Activated naive CD8-positive, alpha-beta T cell treated with anti-CD3 and anti-CD28 coated beads, Interleukin-2, amount 50 U/mL, for 24 hours (primary cell): Measurements from ENCODE around the gene AVP.
"Not testable (repeated sequence)": the region's sequence is repeated elsewhere in the genome, so short reads cannot be mapped to it uniquely, and the experiment has no call there.

Experiments used
- ATAC-seq: fragments of 150-1000 bp; cut with Tn5 transposase; one replicate; pipeline ENCODE4 v1.10.0; 2021
- DNase-seq: peaks from one replicate; pipeline ENCODE4 v3.0.0; 2021
- H3K27ac Mint-ChIP-seq: one replicate; pipeline ENCODE4 v1.8.0; 2021; ENCODE audit warnings: mild to moderate bottlenecking, mixed read lengths
- H3K27me3 Mint-ChIP-seq: one replicate; pipeline ENCODE4 v1.8.0; 2021; ENCODE audit warnings: mixed read lengths
- H3K36me3 Mint-ChIP-seq: one replicate; pipeline ENCODE4 v1.8.0; 2021; ENCODE audit warnings: low read depth, mixed read lengths
- H3K4me1 Mint-ChIP-seq: one replicate; pipeline ENCODE4 v1.8.0; 2021; ENCODE audit warnings: mixed read lengths
- H3K4me3 Mint-ChIP-seq: one replicate; pipeline ENCODE4 v1.8.0; 2021; ENCODE audit warnings: mild to moderate bottlenecking, moderate library complexity, mixed read lengths
- H3K9me3 Mint-ChIP-seq: one replicate; pipeline ENCODE4 v1.8.0; 2021; ENCODE audit warnings: mixed read lengths

The AVP gene

DNA sequence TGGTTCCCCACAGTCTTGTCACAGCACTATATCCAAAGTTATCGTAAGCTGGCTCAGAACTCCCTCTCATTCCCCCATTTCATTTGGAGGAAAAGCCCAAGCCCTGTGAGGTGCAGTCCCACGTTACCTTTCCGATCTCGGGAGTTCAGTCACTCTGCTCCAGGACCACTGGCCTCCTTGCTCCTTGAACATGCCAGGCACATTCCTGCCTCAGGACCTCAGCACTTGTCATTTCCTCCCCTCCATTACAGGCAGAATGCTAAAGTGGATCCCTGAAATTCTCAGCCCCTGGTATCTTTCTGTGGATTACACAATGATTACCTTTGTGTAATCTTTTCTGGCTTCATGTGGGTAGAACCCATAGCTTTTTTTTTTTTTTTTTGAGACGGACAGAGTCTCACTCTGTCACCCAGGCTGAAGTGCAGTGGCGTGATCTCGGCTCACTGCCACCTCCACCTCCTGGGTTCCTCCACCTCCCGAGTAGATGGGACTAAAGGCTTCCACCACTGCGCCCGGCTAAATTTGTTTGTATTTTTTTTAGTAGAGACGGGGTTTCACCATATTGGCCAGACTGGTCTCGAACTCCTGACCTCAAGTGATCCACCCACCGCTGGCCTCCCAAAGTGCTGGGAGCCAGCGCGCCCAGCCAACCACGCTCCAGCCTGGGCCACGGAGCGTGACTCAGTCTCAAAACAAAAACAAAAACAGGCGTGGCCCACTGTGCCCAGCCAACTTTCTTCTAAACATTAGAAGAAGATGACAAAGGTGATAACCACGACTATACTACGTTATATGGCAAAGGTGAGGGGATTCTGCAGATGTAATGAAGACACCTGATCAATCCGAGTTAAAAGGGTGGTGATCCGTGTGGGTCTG, 17.1 kb downstream of the AVP start:
- Mint-ChIP-seq H3K4me3 (no peak overlapping the region), H3K27ac (no peak overlapping the region), H3K9me3 (no peaks in the 10 kb centered on the region), H3K27me3 (peaks cover 2% of the 10 kb centered on the region), H3K4me1 (peaks cover 16% of the 10 kb centered on the region), H3K36me3 (no peaks in the 10 kb centered on the region)
- DNase-seq, result no peak
- no peak for ATAC-seq

DNA sequence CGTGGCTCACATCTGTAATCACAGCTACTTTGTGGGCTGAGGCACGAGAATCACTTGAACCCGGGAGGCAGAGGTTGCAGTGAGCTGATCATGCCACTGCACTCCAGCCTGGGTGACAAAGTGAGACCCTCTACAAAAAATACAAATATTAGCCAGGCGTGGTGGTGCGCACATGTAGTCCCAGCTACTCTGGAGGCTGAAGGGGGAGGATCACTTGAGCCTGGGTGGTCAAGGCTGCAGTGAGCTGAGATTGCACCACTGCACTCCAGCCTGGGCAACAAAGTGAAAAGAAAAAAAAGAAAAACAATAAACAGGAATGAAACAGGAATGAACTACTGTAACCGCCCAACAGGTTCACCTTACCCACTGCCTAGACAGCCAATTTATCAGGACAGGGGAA, 20.4 kb downstream of the AVP start:
- H3K36me3 Mint-ChIP-seq, H3K4me1 Mint-ChIP-seq, DNase-seq, H3K27ac Mint-ChIP-seq, H3K4me3 Mint-ChIP-seq, H3K27me3 Mint-ChIP-seq, H3K9me3 Mint-ChIP-seq, ATAC-seq: not testable (repeated sequence)

DNA sequence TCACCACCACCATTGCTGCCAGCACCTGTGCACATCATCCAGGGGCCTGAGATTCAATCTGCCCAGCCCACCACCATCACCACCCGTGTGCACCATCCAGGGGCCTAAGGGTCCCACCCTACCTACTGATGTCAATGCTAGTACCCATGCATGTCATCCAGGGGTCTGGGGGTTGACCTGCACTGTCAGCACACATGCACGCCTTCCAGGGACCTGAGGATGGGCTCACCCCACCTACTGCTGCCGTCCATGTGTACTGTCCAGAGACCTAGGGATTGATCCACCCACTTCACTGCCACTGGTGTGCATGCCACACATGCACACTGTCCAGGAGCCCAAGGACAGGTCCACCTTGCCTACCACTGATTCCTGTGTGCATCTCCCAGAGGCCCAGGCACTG, 25.0 kb downstream of the AVP start:
- ATAC-seq, result no peak
- Mint-ChIP-seq H3K27ac (no peak overlapping the region), H3K9me3 (no peaks in the 10 kb centered on the region), H3K36me3 (no peaks in the 10 kb centered on the region), H3K27me3 (no peaks in the 10 kb centered on the region), H3K4me1 (peaks cover 6% of the 10 kb centered on the region), H3K4me3 (no peak overlapping the region)
- DNase-seq, result no peak

DNA sequence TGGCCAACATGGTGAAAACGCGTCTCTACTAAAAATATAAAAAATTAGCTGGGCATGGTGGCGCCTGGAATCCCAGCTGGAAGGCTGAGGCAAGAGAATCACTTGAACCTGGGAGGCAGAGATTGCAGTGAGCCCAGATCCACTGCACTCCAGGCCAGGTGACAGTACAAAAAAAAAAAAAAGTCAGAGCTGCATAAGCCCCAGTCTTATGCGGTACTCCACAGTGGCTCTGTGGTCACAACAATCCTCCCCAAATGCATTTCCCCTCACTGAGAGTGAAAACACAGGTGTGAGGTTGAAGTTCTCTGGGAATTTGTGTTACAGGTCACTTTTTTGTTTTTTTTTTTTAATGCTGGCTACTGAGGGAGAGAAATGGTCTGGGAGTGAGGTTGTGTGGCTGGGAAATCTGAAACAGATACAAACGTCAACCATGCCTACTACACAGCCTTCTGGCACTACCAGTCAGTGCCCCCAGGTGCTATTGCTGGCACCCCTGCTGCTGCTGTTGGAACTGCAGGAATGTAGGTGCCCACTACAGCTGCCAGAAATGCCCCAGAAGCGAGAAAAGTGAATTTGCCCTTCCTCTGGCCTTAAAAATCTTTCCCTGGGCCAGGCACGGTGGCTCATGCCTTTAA, 33.0 kb downstream of the AVP start:
- Mint-ChIP-seq H3K27ac (no peak overlapping the region), H3K4me3 (no peak overlapping the region), H3K27me3 (no peaks in the 10 kb centered on the region), H3K9me3 (no peaks in the 10 kb centered on the region), H3K4me1 (peaks cover 13% of the 10 kb centered on the region), H3K36me3 (peaks cover 23% of the 10 kb centered on the region)
- DNase-seq, result no peak
- no peak for ATAC-seq

DNA sequence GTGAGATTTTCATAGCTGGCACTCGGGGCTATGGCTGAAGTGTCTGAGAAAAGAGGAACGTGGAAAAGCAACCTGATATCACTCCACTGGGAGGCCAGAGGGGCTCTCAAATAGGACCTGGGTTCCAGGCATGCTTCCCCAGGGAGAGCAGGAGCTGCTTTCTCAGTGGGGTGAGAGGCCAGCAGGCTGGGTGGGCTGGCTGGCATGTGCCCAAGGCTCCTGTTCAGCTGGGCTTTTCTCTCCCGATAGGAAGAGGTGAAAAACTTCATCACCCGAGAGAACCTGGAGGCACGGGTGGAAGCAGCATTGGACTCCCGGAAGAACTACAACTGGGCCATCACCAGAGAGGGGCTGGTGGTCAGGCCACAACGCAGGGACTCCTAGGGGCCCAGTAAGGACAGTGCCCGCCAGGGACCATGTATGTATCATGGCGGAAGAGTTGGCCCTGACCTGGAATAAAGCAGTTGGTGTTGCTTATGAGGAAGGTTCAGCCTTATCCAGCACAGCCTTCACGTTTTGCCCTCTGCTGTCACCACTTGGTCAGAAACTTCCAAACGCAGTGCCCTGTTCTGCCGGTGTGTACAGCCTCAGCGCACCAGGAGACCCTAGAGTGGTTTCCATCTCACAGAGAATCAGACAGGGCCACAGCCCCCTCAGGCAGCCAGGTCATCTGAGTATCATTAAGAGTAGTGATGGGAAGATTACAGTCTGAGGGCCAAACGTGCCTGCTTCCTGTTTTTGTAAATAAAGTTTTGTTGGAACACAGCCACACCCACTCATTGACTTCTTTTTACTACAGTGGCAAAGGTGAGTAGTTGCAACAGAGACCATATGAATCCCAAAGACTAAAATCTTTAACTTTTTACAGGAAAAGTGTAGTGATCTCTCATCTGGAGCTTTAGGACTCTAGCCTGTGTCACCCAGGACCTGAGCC, 36.8 kb downstream of the AVP start:
- ATAC-seq (no peak), DNase-seq (no peak)
- H3K27ac Mint-ChIP-seq, result no peak overlapping the region
- H3K36me3 Mint-ChIP-seq, result peaks cover 24% of the 10 kb centered on the region
- H3K27me3 Mint-ChIP-seq, result no peaks in the 10 kb centered on the region
- H3K9me3 Mint-ChIP-seq, result no peaks in the 10 kb centered on the region
- H3K4me3 Mint-ChIP-seq, result peak overlapping the region; percentile 89
- H3K4me1 Mint-ChIP-seq, result peaks cover 19% of the 10 kb centered on the region

DNA sequence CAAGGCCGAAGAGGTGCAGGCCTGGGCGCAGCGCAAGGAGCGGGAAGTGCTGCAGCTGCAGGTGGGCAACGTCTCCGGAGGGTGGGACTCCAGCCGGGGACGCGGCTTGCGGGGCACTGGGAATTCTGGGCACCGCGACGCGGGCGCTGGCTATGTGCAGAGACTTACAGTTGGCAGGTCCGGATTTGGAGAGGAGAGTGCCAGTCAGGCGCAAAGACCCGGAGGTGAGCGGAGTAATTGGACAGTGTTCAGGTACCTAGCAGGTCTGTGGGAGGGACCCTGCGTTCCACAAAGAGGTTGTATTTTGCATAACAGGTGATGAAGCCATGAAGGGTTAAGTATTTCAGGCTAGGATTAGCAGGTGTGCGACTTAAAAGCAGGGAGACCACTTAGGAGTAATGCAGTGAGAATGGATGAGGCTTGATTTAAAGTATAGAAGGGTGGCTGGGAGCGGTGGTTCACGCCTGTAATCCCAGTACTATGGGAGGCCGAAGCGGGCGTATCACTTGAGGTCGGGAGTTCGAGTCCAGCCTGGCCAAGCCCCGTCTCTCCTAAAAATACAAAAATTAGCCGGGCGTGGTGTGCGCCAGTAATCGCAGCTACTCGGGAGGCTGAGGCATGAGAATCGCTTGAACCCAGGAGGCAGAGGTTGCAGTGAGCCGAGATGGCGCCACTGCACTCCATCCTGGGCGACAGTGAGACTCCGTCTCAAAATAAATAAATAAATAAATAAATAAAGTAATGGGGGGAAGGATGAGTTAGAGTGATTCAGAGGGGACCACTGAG, 37.7 kb downstream of the AVP start:
- no peaks in the 10 kb centered on the region for H3K9me3 Mint-ChIP-seq
- H3K27ac Mint-ChIP-seq, result peak overlapping the region; percentile 73

DNA sequence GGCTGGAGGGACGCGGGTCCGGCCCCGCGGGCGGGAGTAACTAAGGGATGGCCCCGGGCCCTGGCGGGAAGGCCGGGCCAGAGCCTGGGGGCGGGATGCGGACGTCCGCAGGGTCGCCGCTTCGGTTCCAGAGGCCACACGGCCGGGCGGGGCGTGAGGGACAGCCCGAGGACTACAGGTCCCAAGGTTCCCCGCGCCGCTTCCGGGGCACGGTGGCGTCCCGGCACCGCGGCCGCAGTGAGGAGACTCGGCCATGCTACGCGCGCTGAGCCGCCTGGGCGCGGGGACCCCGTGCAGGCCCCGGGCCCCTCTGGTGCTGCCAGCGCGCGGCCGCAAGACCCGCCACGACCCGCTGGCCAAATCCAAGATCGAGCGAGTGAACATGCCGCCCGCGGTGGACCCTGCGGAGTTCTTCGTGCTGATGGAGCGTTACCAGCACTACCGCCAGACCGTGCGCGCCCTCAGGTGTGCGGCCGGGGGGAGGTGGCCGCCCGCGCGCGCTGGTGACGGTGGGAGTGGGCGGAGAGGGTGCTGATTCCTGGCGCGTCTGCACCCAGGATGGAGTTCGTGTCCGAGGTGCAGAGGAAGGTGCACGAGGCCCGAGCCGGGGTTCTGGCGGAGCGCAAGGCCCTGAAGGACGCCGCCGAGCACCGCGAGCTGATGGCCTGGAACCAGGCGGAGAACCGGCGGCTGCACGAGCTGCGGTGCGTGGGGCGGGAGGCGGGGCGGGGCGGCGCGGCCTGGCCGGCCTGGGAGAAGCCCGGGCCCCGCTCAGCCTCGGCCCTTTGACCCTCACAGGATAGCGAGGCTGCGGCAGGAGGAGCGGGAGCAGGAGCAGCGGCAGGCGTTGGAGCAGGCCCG, 38.5 kb downstream of the AVP start, which contains the start of gene MRPS26:
Gene MRPS26 (plus strand): TSS at position 237 of the 861 bp plus-strand sequence. CDS start 17 bp downstream, at position 254.
- DNase-seq (peak; percentile 88), ATAC-seq (peak; percentile 92)
- peaks cover 24% of the 10 kb centered on the region for H3K36me3 Mint-ChIP-seq
- H3K4me1 Mint-ChIP-seq, result peaks cover 19% of the 10 kb centered on the region
- H3K27me3 Mint-ChIP-seq, result no peaks in the 10 kb centered on the region
- peak within 1 kb of the TSS; percentile 89 for H3K4me3 Mint-ChIP-seq
- no peaks in the 10 kb centered on the region for H3K9me3 Mint-ChIP-seq
- H3K27ac Mint-ChIP-seq, result peak within 1 kb of the TSS; percentile 75

More for the DNA sequence above, 37.7 kb downstream of the AVP start:
- Mint-ChIP-seq H3K4me1 (peaks cover 19% of the 10 kb centered on the region), H3K36me3 (peaks cover 24% of the 10 kb centered on the region), H3K4me3 (peak overlapping the region; percentile 89), H3K27me3 (no peaks in the 10 kb centered on the region)
- ATAC-seq (peak; percentile 4), DNase-seq (no peak)

DNA sequence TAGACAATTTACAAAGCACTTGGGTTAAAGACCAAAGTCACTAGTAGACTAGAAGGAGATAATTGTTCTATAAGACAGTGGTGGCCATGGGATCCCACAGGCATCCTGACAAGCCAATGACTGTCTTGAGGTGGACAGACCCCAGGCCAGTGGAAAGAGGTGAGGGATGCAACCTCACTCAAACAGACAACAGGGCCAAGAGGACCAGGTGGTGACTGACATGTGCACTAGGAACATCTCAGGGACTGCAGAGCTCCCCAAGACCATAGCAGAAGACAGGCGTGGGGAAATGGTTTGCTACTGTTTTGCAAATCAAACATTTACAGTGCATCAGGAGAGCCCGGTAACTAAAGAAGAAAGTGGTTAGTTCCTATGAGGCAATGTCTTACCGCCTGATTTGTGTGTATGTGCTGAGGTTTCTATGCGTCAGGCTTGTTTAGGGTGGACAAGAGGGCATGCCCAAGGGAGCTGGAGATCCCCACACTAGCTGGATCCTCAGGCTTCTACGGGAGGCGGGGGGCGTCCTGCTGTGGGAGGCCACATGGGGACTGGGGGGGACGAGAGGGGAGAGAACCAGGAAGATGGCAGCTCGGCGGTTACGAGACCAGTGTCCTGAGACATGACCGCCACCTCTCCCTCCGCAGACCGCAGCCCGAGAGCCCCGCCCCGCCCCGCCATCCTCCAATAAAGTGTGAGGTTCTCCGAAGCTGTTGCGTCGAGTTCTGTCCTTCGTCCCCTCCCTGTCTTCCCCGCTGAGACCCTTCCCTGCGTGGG, 39.3 kb downstream of the AVP start:
- peak; percentile 41 for ATAC-seq
- H3K9me3 Mint-ChIP-seq, result no peaks in the 10 kb centered on the region
- peaks cover 15% of the 10 kb centered on the region for H3K4me1 Mint-ChIP-seq
- no peaks in the 10 kb centered on the region for H3K27me3 Mint-ChIP-seq
- H3K27ac Mint-ChIP-seq, result peak overlapping the region; percentile 72
- DNase-seq, result peak; percentile 68
- H3K4me3 Mint-ChIP-seq, result peak overlapping the region; percentile 89
- H3K36me3 Mint-ChIP-seq, result peaks cover 23% of the 10 kb centered on the region

DNA sequence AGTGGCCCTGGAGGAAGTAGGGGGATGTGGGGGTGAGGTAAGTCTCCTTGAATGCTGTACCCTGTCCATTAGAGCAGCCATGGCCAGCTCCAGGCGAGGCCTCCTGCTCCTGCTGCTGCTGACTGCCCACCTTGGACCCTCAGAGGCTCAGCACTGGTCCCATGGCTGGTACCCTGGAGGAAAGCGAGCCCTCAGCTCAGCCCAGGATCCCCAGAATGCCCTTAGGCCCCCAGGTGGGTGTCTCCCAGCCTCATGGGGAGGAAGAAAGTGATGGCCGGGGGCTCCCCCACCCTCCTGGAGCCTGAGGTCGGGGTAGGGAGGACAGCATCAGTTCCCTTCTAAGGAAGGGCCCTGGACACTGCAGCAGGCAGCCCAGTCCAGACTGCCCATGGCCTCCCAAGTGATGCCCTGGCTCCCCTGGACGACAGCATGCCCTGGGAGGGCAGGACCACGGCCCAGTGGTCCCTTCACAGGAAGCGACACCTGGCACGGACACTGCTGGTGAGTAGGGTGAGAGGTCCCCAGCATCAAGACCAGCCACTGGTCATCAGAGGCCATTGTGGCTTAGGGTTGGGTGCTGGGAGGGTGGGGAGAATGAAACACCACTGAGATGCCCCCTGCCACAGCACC, 40.1 kb downstream of the AVP start:
- Mint-ChIP-seq H3K27ac (no peak overlapping the region), H3K36me3 (peaks cover 18% of the 10 kb centered on the region), H3K4me3 (peak overlapping the region; percentile 89), H3K4me1 (peaks cover 15% of the 10 kb centered on the region), H3K27me3 (no peaks in the 10 kb centered on the region), H3K9me3 (no peaks in the 10 kb centered on the region)
- no peak for DNase-seq
- ATAC-seq, result no peak

DNA sequence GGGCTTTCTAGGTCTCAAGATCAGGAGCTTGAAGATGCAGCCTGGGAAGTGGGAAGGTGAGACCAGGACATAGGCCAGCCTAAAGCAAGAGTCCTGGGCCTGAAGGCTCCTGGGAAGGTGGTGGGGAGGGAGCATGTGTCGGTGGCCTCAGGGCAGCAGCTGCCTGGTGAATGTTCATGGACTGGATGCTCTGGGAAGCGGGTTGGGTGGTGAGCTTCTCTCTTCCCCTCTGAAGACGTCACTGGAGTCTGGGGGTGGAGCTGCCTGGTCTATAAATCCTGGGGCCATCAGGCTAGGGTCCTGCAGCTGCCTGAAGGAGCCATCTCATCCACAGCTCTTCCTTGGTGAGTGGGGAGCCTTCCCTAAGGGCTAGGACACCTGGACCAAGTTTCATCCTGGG, 41.2 kb downstream of the AVP start, which contains the start of gene GNRH2:
Gene GNRH2 (plus strand): TSS at position 301 of the 400 bp plus-strand sequence. CDS start 793 bp downstream, outside the sequence.
- DNase-seq (no peak), ATAC-seq (no peak)
- Mint-ChIP-seq H3K36me3 (peaks cover 16% of the 10 kb centered on the region), H3K27ac (no peak within 1 kb of the TSS), H3K27me3 (no peaks in the 10 kb centered on the region), H3K4me1 (peaks cover 15% of the 10 kb centered on the region), H3K9me3 (no peaks in the 10 kb centered on the region), H3K4me3 (no peak within 1 kb of the TSS)

DNA sequence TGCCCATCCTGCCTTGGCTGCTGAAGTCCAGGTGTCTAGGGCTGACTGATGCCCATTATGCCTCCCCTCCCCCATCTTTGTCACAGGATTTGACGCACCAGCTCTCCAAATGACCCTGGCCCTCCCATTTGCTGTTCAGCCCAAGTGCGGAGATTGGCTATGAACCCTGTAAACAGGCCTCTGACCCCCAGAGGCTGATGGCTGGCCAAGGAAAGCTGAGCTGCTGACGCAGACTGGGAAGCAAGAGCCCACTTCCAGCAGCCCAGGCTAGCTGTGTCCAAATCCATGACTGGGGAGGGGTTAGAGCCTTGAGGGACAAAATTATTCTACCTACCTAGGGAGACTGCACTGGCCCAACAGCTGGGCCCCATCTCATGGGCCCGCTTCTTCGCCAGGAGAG, 41.9 kb downstream of the AVP start:
- Mint-ChIP-seq H3K4me1 (peaks cover 12% of the 10 kb centered on the region), H3K4me3 (no peak overlapping the region), H3K36me3 (peaks cover 15% of the 10 kb centered on the region), H3K27me3 (no peaks in the 10 kb centered on the region), H3K27ac (no peak overlapping the region), H3K9me3 (no peaks in the 10 kb centered on the region)
- no peak for DNase-seq
- no peak for ATAC-seq

DNA sequence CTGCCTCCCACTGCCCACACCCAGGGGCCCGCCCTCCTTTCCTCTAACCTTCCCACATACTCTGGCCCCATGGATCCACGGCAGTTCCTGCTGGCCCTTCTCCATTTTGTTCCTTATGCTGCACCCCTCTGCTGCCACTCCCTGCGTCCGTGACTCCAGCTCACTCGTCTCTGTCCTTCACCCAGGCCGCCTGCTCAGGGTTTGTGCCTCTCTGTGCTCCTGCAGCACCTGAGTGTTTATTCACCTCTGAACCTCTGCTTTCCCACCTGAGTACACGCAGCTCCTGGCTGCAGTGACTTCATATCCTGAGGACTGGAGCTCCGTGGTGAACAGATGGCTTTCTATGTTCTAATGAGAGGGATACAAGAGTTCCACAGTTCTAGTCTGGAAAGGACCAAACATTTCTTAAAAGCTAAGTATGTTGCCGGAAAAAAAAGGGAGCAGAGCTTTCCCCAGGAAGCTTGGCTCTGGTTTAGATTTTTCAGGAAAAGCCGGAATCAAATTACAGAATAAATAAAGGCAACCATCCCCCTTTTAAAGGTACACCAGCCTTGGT, 42.6 kb downstream of the AVP start:
- Mint-ChIP-seq H3K36me3 (peaks cover 10% of the 10 kb centered on the region), H3K27me3 (no peaks in the 10 kb centered on the region), H3K4me1 (peaks cover 10% of the 10 kb centered on the region), H3K27ac (peak overlapping the region; percentile 15), H3K4me3 (no peak overlapping the region), H3K9me3 (no peaks in the 10 kb centered on the region)
- DNase-seq (no peak), ATAC-seq (no peak)
